SW 1271 (cell line): ENCODE measurements around the gene CATSPER3.

ENCODE experiments used
- DNase-seq, 2 experiments: peaks; one replicate each; lab custom pipeline; 2025; lab: John Stamatoyannopoulos, UW

The CATSPER3 gene

DNA sequence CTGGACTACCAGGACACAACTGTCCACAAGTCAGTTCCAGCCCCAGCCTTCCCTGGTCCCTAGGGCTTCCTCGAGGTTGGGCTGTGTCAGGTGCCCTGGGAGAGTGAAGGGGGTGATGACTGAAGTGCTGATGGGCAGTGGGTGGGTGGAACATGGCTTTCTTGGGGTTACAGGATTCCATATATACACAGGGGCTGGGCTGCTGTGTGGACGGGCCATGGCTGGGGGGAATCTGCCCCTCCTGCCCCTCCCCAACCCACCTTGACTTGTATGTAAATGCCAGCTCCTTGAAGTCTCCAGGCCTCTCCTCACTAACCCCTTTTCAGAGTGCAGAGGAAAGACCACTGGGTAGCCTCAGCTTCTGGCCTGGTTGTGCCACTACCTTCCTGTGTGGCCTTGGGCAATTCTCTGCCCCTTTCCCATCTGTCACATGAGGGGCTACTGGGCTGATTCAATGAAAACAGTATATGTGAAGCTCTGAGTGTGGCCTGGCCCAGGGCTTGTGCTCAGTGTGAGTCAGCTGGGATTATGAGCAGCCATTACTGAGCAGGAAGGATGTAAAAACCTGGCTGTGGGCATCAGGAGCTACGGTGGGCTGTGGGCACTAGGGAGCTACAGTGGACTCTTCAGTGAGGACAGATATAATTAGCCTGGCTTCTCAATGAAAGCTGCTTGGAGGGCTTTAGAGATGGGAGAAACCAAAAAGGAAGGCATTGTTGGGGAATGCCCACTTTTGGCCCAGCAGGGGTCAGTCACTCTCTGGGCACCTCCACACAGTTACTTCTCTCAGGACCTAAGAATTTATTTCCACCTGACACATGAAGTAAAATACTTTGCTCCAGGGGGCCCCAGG is 43.0 kb downstream of the CATSPER3 start:
- no peak for DNase-seq

DNA sequence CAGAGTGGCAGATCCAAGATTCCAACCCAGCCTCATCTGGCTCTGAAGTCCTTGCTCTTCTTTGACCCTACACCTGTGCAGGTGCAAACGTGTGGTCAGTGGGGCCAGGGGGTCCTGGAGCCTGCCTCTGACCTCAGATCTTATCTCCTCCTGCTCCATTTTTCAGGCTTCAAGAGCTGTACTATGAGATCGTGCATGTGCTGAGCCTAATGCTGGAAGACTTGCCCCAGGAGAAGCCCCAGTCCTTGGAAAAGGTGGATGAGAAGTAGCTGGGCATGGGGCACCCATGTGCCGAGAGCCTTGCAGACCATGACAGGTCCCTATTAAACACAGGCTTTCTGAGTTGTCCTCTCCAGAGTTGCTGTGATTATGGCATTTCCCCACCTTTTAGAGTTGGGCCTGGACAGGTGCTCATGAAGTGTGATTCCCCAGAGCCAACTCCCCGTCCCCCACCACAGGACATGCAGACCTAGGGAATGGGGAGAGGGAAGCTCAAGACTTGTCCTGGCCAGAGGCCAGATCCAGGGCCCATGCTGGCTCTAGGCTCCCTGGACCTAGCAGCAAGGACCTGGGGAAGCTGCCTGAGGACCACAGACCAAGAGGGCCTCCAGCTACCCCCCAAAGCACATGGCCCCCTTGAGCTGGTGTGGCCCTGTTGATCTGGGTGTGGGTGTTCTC is 43.8 kb downstream of the CATSPER3 start:
- no peak for DNase-seq

DNA sequence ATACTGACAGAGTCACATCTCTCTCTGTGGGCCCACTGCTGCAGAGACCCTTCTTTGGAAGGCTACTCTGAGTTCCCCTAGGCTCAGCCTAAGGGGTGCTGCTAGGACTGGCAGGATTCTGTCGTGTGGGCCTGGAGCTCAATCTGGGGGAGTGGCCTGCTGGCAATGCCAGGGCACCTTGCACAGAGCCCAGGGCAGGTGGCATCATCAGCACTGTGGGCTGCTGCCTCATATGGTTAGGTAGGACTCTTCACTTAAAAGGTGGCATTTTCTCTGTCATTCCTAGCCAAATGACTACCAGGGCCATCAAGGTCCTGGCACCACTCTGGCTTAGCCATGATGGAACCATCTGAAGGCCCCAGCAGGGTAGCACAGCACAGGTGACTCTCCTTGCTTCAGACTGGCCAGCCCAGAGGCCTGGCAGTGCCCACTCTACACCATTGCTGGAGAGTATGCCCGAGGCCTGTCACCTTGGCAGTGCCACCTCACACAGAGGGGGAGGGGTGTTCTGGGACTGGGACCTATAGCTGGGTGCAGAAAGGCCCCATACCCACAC is 44.4 kb downstream of the CATSPER3 start:
- DNase-seq, result no peak

DNA sequence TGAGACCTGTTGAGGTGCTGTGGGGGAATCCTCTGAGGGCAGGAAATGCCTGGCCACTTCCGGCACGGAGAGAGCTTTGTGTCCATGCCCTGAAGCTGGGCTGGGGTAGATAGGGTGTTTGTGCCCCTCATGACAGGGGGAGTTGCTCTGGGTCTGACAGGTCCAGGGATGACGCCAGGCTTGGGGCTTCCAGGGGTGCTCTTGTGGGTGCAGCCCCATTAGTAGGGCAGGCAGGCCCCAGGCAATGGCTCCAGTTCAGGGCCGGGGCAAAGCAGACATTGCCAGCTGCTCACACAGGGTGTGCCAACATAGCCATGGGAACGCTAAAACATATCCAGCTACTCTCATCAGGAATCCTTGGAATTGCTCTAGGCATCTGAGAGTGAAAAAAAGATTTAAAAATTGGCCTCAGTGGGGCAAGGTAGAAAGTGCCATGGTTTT is 45.3 kb downstream of the CATSPER3 start:
- no peak for DNase-seq

DNA sequence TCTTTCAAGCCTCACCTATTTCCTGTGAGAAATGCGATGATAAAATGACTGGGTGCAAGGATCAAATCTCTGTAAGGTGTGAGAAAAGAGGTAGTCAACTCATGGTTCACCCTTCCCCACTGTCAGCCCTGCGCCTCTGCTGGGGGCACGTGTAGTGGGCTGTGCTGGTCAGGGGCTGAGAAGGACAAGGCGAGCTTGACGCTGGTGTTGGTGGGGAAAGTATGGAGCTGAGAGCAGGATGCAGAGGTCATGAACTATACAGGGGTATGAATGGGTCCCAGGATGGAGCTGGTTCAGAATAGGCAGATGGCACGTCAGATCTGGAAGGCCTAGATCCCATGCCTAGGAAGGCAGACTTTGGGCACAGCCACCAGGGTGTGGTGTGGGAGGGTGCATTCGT is 45.7 kb downstream of the CATSPER3 start:
- DNase-seq, result no peak

DNA sequence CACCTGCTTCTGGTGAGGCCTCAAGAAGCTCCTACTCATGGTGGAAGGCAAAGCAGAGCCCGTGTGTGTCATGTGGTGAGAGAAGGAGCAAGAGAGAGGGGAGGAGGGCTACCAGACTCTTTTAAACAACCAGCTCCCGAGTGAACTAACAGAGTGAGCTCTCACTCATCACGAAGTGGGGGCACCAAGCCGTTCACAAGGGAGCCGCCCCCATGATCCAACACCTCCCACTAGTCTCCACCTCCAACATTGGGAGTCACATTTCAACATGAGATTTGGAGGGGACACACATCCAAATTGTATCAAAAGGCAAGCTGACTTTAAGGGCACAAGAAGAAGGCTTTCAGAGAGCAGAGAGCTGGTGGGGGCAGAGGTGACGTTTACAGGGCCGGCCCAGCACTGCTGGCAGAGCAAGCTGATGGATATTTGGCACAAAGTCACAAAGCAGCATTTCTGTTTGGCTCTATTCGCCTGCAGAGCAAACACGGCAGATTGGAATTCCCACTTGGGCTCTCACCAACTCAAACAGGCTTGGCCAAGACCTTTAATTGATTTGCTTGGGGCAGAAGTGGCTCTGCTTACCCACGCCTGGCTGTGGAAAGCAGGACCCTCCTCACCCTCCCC is 46.4 kb downstream of the CATSPER3 start:
- DNase-seq, result no peak

DNA sequence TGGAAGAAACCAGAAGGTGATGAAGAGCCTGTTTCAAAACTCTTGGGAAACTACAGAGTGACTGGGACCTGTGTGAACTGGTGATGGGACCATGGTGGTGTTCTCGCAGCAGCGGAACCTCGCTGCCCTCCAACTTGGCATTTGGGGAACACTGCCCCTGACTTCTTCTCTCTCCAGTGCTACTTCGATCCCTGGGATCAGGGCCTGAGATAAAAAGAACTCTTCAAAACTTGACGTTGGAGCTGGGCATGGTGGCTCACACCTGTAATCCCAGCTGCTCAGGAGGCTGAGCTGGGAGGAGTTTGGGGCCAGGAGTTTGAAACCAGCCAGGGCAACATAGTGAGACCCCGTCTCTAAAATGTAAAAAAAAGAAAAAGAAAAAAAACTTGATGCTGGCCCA is 48.2 kb downstream of the CATSPER3 start:
- DNase-seq, result no peak

DNA sequence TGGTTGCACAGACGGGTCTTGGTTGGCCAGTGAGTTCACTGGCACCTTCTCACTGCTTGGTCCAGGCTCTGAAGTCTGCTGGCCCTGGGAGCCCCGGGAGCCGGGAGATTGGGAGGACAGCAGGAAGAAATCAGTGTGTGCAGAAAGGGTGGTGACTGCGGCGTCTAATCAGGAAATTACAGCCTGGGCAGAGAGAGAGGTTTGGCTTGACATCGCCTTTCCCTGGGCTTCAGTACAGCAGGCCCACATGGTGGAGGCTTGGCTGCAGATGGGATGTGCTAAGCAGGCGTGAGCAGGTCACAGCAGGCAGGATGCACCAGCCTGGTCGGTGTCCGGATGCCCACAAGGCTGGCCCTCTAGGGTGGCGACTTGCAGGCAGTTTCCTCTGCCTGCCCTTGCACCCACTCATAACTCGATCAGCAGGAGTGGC is 49.2 kb downstream of the CATSPER3 start:
- no peak for DNase-seq

DNA sequence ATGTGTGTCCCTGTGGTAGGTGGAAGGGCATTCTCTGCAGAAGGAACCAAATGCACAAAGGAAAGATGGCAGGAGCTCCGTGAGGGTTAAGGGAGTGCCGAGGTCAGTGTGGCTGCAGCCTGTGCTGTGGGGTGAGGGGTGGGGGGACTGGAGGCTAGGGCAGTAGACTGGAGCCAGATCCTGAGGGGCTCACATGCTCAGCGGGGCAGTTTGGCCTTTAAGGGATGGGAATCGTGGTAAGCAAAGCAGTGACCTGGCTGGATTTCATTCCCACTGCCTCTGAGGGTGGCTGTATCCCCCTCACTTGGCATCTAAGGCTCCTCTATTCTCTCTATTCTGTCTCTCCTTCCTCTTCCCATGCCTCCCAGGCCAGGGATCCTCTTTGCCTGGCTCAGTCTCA is 50.8 kb downstream of the CATSPER3 start:
- no peak for DNase-seq

DNA sequence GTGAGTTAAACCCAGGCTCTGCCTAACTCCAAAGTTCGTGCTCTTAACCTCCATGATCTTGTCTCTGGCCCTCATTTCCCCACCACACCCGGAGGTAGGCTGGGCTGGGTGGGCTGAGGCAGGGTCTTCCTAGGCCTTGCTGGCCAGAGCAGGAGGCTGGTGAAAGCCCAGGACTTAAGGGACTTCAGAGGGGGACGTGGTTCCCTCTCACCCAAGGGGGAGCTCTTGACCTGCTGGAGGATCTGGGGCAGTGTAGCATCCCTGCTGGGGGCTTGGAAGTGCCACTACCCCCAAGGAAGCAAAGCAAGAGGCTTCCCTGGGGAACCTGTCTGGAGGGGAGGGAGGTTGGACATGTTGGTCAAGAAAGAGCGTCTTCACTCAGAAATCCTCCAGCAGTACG is 51.6 kb downstream of the CATSPER3 start:
- DNase-seq, result no peak

DNA sequence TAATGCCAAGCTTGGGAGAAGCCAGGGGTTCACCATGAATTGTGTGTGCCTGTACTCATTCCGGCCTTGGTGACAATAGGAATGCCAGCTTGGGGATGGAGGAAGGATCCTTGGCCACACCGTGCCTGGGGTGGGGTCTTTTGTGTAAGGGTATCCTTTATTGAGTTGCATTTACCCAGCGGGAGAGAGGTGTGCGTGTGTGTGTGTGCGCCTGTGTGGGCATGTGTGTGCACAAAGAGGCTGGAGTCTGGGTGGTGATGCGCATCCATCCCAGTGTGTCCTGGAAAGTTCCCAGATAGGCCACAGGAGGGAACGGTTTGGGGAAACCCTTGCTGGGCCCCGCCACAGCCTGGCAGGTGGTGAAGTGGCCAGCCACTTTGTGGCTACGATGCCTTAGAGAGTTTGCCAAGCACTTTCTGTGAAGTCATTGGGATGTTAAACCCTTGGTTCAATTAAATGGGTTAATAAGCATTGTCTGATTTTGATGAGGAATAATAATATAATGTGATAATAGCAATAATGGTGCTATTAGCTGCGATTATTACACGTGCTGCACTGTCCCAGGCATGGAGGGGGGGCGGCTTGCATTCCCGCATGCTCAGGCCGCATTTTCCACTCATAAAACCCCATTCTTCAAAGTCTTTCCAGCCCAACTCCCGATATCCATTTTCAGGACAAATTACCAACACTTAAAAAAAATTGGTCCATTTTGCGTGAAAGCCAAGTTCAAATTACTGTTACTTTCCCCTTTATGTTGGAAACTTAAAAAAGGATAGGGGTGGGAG is 52.6 kb downstream of the CATSPER3 start:
- no peak for DNase-seq

DNA sequence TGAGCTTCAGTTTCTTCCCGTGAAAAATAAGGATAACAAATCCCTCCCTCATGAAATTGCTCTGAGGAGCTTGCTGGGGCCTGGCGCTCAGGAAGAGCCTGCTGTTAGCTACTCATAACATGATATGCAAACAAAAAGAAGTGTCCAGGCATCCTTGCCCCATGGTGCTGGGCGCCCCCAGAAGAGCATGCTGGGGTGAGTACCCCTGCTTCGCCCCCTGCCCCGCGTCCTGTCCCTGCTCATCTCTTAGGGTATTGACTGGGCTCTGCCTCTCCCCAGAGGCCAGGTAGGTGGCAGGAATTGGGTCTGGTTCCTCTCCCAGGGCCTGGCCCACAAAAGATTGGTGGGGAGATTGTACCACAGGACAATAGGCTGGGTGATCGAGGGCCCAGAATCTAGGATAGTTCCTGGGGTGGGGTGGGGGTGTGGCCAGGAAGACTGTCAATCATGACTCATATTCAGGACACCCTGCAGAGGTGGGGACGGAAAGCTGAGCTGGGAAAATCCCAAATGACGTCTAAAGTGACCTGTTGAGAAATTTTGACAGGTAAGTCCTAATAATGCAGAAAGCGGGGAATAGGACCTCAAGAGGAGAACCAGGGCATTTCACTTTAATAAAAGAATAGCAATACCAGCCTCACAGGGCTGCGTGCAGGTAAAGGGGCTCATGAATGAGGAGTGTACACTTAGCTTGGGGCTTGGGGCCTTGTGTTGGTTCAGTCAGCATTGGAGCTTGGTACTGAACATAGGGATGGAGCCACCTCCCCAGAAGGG is 57.4 kb downstream of the CATSPER3 start:
- no peak for DNase-seq

DNA sequence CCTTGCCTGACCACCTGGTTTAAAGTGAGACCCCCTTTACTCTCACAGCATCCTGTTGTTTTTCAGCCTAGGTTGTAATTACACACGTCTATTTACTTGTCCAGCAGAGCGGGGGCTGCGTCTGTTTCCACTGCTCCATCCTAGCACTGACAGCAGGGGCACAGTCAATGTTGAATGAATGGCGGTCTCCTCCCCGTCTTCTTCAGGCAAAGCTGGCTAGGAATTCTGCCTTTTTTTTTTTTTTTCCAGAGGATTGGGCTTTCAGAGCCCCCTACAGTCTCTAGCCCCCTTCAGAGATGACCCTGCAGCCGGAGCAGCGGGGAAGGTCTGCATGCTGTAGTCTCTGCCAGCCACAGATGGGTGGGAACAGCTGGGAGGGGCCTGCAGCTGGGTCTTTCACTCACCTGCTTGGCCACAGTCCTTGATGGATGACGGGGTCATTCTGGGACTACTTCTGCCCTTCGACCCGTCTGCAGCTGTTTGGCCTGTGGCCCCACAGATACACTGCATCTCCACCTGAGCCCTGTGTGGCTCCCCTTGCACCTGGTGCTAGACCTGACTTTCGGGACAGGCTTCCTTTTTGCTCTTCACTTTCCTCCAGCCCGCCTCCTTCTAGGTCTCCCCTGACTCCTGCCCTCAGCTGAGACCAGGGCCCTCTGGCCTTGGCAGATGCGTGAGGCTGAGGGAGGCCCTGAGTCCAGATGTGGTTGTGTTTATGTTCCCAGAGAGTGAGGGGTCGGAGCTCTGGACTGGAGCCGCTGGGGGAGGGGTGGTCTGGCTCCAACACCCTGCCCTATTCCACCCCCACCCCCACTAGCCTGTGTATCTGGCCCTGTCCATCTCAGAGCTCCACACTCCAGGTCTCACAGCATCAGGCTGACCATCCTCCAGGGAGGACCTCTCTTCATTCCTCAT is 58.3 kb downstream of the CATSPER3 start:
- DNase-seq, result no peak

DNA sequence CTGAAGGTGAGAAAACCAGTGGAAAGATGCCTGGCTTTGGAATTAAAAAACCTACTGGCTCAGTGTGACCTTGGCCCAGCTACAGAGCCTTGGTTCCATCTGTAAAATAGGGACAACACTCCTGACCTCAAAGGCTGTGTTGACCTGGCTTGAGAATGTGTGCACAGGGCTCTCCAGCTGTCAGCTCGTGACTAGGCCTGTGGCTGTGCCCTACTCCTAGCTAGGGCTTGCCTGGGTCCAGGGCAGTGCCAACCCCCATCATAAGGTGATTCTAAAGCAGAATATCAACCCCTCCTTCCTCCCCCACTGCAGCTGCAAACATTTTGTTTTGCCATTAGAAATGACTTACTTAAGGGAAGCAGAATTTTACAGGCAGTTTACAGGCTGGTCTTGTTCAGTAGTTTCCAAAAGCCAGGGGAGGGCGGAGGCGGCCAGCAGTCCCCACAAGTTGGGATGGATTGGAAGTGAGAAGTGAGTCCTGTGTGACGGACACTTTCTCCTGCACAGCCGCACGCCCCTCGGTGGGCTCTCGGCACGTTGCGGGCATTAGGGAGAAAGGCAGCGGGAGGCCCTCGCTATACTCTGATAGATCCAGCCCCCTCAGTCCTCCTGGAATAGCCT is 59.0 kb downstream of the CATSPER3 start:
- DNase-seq, result no peak

DNA sequence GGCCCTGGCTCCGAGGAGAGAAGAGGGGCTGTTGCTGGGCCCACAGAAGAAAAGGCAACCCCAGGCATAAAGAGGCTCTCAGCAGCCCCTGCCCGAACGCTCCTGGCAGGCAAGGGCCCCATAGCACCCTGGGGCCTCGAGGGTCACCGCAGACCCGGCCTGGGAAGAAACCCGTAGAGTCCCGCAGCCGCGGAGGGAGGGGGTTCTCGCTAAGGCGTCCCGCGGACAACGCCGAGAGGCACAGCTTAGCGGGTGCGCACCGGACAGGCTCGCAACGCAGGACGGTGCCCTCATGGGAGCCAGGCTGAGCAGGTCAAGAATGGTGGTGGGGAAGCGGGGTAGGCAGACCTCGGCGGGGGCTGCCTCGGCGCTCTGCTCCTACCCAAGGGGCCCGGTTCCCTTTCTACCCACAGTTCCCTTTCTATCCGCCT is 59.6 kb downstream of the CATSPER3 start:
- DNase-seq, result no peak

DNA sequence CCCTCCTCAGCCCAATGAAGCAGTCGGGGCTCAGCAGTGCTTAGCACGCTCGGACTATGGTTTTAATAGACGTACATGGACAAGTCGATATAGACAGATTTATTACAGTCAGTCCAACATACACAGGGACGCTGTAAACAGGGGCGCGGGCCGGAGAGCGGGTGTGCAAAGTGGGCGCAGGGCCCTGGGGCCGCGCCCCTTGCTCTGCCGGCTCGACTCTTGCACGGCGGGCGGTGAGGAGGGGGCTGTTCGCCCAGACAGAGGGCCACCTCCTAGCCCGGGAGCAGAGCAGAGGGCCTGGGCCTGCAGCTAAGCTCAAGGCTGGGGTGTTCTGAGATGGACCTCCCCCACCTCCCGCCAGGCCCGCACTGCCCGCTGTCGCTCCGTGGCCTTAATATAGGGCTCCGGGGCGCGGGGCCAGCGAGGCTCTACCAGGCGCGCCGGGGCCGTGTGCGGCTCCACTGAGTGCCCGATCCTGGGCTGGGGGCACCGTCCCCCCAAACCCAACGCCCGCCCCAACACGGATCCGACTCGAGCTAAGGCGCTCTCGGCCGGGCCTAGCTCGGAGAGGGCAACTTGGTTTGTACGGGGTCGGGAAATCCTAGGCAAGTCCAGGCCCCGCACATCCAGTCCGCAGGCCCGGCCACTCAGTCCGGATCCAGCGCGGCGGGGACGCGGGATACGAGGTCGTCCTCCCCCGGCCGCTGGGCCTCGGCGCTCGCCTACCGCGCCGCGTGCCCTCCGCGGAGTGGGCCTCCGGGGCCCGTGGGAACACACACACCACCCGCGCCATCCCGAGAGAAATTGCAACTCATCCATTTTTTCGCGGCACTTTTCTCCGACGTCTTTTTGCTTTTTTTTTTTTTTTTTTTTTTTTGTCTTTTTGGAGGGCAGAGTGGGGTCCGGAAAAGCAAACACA is 60.2 kb downstream of the CATSPER3 start:
- no peak for DNase-seq

DNA sequence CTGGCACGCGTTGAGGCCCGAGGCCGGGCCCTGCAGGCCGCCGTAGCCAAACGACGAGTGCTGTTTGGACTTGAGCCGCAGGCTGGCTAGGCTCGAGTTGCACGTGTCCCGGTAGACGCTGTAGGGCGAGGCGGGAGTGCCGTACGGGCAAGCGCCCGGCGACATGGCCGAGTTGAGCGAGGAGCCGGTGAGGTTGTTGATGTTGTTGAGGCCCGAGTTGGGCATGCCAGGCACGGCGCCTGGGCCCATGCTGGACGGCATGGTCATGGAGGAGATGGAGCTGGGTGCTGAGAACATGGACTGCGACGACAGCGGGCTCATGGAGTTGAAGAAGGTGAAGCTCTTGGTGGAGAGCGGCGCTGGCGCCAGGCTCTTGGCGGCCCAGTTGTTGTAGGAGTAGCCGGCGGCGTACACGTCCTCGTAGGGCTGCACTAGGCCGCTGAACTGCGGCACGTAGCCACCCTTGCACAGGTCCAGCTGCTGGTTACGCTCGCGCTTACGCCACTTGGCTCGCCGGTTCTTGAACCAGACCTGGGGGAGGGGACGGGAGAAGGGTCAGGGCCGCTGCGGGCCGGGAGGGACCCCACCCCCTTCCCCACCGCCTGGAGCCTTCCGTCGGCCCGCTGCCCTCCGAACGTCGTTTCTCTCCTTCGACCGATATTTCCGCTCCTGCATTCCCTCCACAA is 61.2 kb downstream of the CATSPER3 start:
- DNase-seq, result no peak
